ENCODE measurements around the gene TP53I11.

The TP53I11 gene

GRCh38 chr11:44928144-44928543, 22.5 kb downstream of the TP53I11 start:
- Mint-ChIP-seq H3K27ac (no peak overlapping the region), H3K36me3 (ENCODE audit: low read depth) (no peaks in the 10 kb centered on the region), H3K27me3 (no peaks in the 10 kb centered on the region), H3K9me3 (no peaks in the 10 kb centered on the region), H3K4me3 (no peak overlapping the region), H3K4me1 (ENCODE audit: low read depth) (no peaks in the 10 kb centered on the region)
- DNase-seq, result no peak

- Mint-ChIP-seq H3K27ac (no peak overlapping the region), H3K4me1 (ENCODE audit: low read depth) (no peaks in the 10 kb centered on the region), H3K36me3 (ENCODE audit: low read depth) (no peaks in the 10 kb centered on the region), H3K9me3 (no peaks in the 10 kb centered on the region), H3K27me3 (no peaks in the 10 kb centered on the region), H3K4me3 (no peak overlapping the region)
- peak; percentile 72 for DNase-seq
Observed at GRCh38 chr11:44927174-44927661, 23.5 kb downstream of the TP53I11 start.

- H3K36me3 Mint-ChIP-seq (ENCODE audit: low read depth), result no peaks in the 10 kb centered on the region
- H3K4me3 Mint-ChIP-seq, result no peak overlapping the region
- no peak for DNase-seq
- H3K27me3 Mint-ChIP-seq, result no peaks in the 10 kb centered on the region
- H3K4me1 Mint-ChIP-seq (ENCODE audit: low read depth), result no peaks in the 10 kb centered on the region
- no peaks in the 10 kb centered on the region for H3K9me3 Mint-ChIP-seq
- H3K27ac Mint-ChIP-seq, result no peak overlapping the region
Observed at GRCh38 chr11:44926036-44926435, 24.6 kb downstream of the TP53I11 start.

GRCh38 chr11:44923806-44924205, 26.9 kb downstream of the TP53I11 start:
- no peaks in the 10 kb centered on the region for H3K27me3 Mint-ChIP-seq
- no peak overlapping the region for H3K4me3 Mint-ChIP-seq
- no peaks in the 10 kb centered on the region for H3K4me1 Mint-ChIP-seq (ENCODE audit: low read depth)
- no peak overlapping the region for H3K27ac Mint-ChIP-seq
- no peak for DNase-seq
- H3K36me3 Mint-ChIP-seq (ENCODE audit: low read depth), result peaks cover 1% of the 10 kb centered on the region
- H3K9me3 Mint-ChIP-seq, result no peaks in the 10 kb centered on the region

- H3K4me1 Mint-ChIP-seq (ENCODE audit: low read depth), result no peaks in the 10 kb centered on the region
- H3K36me3 Mint-ChIP-seq (ENCODE audit: low read depth), result peaks cover 1% of the 10 kb centered on the region
- no peak for DNase-seq
- H3K27me3 Mint-ChIP-seq, result no peaks in the 10 kb centered on the region
- no peak overlapping the region for H3K27ac Mint-ChIP-seq
- H3K9me3 Mint-ChIP-seq, result no peaks in the 10 kb centered on the region
- no peak overlapping the region for H3K4me3 Mint-ChIP-seq
Observed at GRCh38 chr11:44923115-44923514, 27.6 kb downstream of the TP53I11 start.

- H3K4me3 Mint-ChIP-seq, result no peak overlapping the region
- no peak for DNase-seq
- H3K27ac Mint-ChIP-seq, result no peak overlapping the region
- no peaks in the 10 kb centered on the region for H3K4me1 Mint-ChIP-seq (ENCODE audit: low read depth)
- H3K9me3 Mint-ChIP-seq, result no peaks in the 10 kb centered on the region
- peaks cover 1% of the 10 kb centered on the region for H3K36me3 Mint-ChIP-seq (ENCODE audit: low read depth)
- H3K27me3 Mint-ChIP-seq, result no peaks in the 10 kb centered on the region
Observed at GRCh38 chr11:44920451-44920850, 30.2 kb downstream of the TP53I11 start.

- H3K27ac Mint-ChIP-seq, result no peak overlapping the region
- H3K27me3 Mint-ChIP-seq, result no peaks in the 10 kb centered on the region
- H3K36me3 Mint-ChIP-seq (ENCODE audit: low read depth), result peaks cover 1% of the 10 kb centered on the region
- no peaks in the 10 kb centered on the region for H3K4me1 Mint-ChIP-seq (ENCODE audit: low read depth)
- no peak overlapping the region for H3K4me3 Mint-ChIP-seq
- no peak for DNase-seq
- no peaks in the 10 kb centered on the region for H3K9me3 Mint-ChIP-seq
Observed at GRCh38 chr11:44917741-44918140, 32.9 kb downstream of the TP53I11 start.

- peaks cover 1% of the 10 kb centered on the region for H3K36me3 Mint-ChIP-seq (ENCODE audit: low read depth)
- H3K27ac Mint-ChIP-seq, result no peak overlapping the region
- H3K4me1 Mint-ChIP-seq (ENCODE audit: low read depth), result no peaks in the 10 kb centered on the region
- no peaks in the 10 kb centered on the region for H3K9me3 Mint-ChIP-seq
- H3K27me3 Mint-ChIP-seq, result no peaks in the 10 kb centered on the region
- H3K4me3 Mint-ChIP-seq, result no peak overlapping the region
- no peak for DNase-seq
Observed at GRCh38 chr11:44916801-44917385, 33.8 kb downstream of the TP53I11 start.

GRCh38 chr11:44916331-44916730, 34.4 kb downstream of the TP53I11 start:
- Mint-ChIP-seq H3K4me1 (ENCODE audit: low read depth) (no peaks in the 10 kb centered on the region), H3K9me3 (no peaks in the 10 kb centered on the region), H3K4me3 (no peak overlapping the region), H3K36me3 (ENCODE audit: low read depth) (peaks cover 1% of the 10 kb centered on the region), H3K27me3 (no peaks in the 10 kb centered on the region), H3K27ac (no peak overlapping the region)
- DNase-seq, result no peak

- H3K9me3 Mint-ChIP-seq, result no peaks in the 10 kb centered on the region
- peaks cover 1% of the 10 kb centered on the region for H3K36me3 Mint-ChIP-seq (ENCODE audit: low read depth)
- H3K27me3 Mint-ChIP-seq, result no peaks in the 10 kb centered on the region
- no peak overlapping the region for H3K27ac Mint-ChIP-seq
- no peak for DNase-seq
- H3K4me1 Mint-ChIP-seq (ENCODE audit: low read depth), result peaks cover 6% of the 10 kb centered on the region
- H3K4me3 Mint-ChIP-seq, result no peak overlapping the region
Observed at GRCh38 chr11:44915621-44916020, 35.1 kb downstream of the TP53I11 start.

- DNase-seq, result no peak
- Mint-ChIP-seq H3K9me3 (no peaks in the 10 kb centered on the region), H3K4me3 (no peak overlapping the region), H3K27me3 (no peaks in the 10 kb centered on the region), H3K27ac (no peak overlapping the region), H3K4me1 (ENCODE audit: low read depth) (peaks cover 6% of the 10 kb centered on the region), H3K36me3 (ENCODE audit: low read depth) (peaks cover 1% of the 10 kb centered on the region)
Observed at GRCh38 chr11:44915004-44915403, 35.7 kb downstream of the TP53I11 start.

GRCh38 chr11:44914105-44914504, 36.6 kb downstream of the TP53I11 start:
- Mint-ChIP-seq H3K4me1 (ENCODE audit: low read depth) (peaks cover 6% of the 10 kb centered on the region), H3K27me3 (no peaks in the 10 kb centered on the region), H3K36me3 (ENCODE audit: low read depth) (no peaks in the 10 kb centered on the region), H3K4me3 (no peak overlapping the region), H3K9me3 (no peaks in the 10 kb centered on the region), H3K27ac (no peak overlapping the region)
- no peak for DNase-seq

GRCh38 chr11:44913502-44913901, 37.2 kb downstream of the TP53I11 start:
- Mint-ChIP-seq H3K27ac (no peak overlapping the region), H3K9me3 (no peaks in the 10 kb centered on the region), H3K4me3 (no peak overlapping the region), H3K4me1 (ENCODE audit: low read depth) (peaks cover 6% of the 10 kb centered on the region), H3K36me3 (ENCODE audit: low read depth) (no peaks in the 10 kb centered on the region), H3K27me3 (no peaks in the 10 kb centered on the region)
- no peak for DNase-seq

GRCh38 chr11:44912270-44912987, 38.3 kb downstream of the TP53I11 start:
- Mint-ChIP-seq H3K36me3 (ENCODE audit: low read depth) (no peaks in the 10 kb centered on the region), H3K27me3 (no peaks in the 10 kb centered on the region)

GRCh38 chr11:44911029-44911814, 39.5 kb downstream of the TP53I11 start:
- Mint-ChIP-seq H3K27me3 (no peaks in the 10 kb centered on the region), H3K36me3 (ENCODE audit: low read depth) (no peaks in the 10 kb centered on the region), H3K9me3 (no peaks in the 10 kb centered on the region), H3K27ac (no peak overlapping the region), H3K4me1 (ENCODE audit: low read depth) (peaks cover 6% of the 10 kb centered on the region), H3K4me3 (no peak overlapping the region)
- DNase-seq, result peak; percentile 82

More at GRCh38 chr11:44912270-44912987, 38.3 kb downstream of the TP53I11 start:
- DNase-seq, result no peak
- Mint-ChIP-seq H3K4me1 (ENCODE audit: low read depth) (peaks cover 6% of the 10 kb centered on the region), H3K9me3 (no peaks in the 10 kb centered on the region), H3K27ac (no peak overlapping the region), H3K4me3 (no peak overlapping the region)

All from activated T-cell treated with anti-CD3 and anti-CD28 coated beads, Interleukin-2, amount 50 U/mL, for 24 hours (primary cell).